ENCODE measurements around the gene TOM1L2. TPM values are rescaled to one million over a fixed set of nuclear protein-coding genes. Genes with fewer than 3 reads are reported as not detected.

Gene TOM1L2
- total and polyA plus RNA-seq, 12 donors = 46.4 to 331 (median 273) TPM

- DNase-seq = no peak
- no peak overlapping the region for H3K27ac ChIP-seq
- no peaks in the 10 kb centered on the region for H3K9me3 ChIP-seq
- ATAC-seq = no peak
- H3K4me1 ChIP-seq = peaks cover 8 to 43% (median 28%) of the 10 kb centered on the region in 9 donors
- TF ChIP-seq CTCF (IDR thresholded peaks at IDR 0.05) = no peak
- no peak overlapping the region for H3K4me3 ChIP-seq
- 89 to 95% methylated on average over 4 of the region's 4 CpGs for WGBS, 2 donors
- H3K36me3 ChIP-seq = peaks cover 0 to 77% (median 17%) of the 10 kb centered on the region in 9 donors
- intact Hi-C loops (cut with DNase I) = loop anchor here in 4 of 10 donors (10.0 kb wide), 2 partner anchors 48 to 192 kb away; no protein-coding TSS in a partner anchor
- H3K27me3 ChIP-seq = no peaks in the 10 kb centered on the region
Observed at GRCh38 chr17:17866897-17867296, 105.3 kb downstream of the TOM1L2 start.

- Histone ChIP-seq H3K27me3 (no peaks in the 10 kb centered on the region), H3K4me3 (no peak overlapping the region), H3K27ac (no peak overlapping the region), H3K36me3 (peaks cover 0 to 77% (median 21%) of the 10 kb centered on the region in 9 donors), H3K9me3 (no peaks in the 10 kb centered on the region), H3K4me1 (peaks cover 8 to 42% (median 28%) of the 10 kb centered on the region in 9 donors)
- ATAC-seq (no peak), DNase-seq (no peak)
- 88 to 92% methylated on average over 3 of the region's 3 CpGs for WGBS, 2 donors
- intact Hi-C loops (cut with DNase I) = loop anchor here in 4 of 10 donors (10.0 kb wide), 2 partner anchors 48 to 192 kb away; no protein-coding TSS in a partner anchor
- TF ChIP-seq CTCF (IDR thresholded peaks at IDR 0.05) = no peak
Observed at GRCh38 chr17:17866425-17866824, 105.8 kb downstream of the TOM1L2 start.

DNA sequence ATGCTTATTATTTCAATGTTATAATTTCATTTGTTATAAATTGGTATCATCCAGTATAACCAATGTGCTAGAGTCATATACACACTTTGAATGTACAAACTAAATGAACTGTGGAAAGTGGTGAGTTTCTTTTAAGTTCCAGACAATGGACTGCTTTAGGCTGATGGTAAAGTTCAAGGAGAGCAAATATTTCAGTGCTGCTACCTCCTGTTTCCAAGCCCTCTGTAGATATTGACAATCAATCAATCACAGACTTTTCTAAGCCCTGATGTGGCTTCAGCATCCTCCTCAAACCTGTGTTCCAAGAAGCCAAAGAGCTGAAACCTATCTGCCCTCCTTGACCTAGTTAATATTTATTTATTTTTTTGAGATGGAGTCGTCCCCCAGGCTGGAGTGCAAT lies 107.2 kb downstream of the TOM1L2 start:
- TF ChIP-seq CTCF (IDR thresholded peaks at IDR 0.05) = no peak
- Histone ChIP-seq H3K4me3 (no peak overlapping the region), H3K36me3 (peaks cover 0 to 83% (median 28%) of the 10 kb centered on the region in 9 donors), H3K4me1 (peaks cover 12 to 45% (median 35%) of the 10 kb centered on the region in 9 donors), H3K27me3 (no peaks in the 10 kb centered on the region), H3K9me3 (no peaks in the 10 kb centered on the region), H3K27ac (no peak overlapping the region)
- ATAC-seq = no peak
- WGBS, 2 donors = 88 to 97% methylated on average over 1 of the region's 1 CpG
- DNase-seq = no peak
- intact Hi-C loops (cut with DNase I) = loop anchor here in 4 of 10 donors (2.0 to 10.0 kb wide), 3 partner anchors 28 to 190 kb away; no protein-coding TSS in a partner anchor

DNA sequence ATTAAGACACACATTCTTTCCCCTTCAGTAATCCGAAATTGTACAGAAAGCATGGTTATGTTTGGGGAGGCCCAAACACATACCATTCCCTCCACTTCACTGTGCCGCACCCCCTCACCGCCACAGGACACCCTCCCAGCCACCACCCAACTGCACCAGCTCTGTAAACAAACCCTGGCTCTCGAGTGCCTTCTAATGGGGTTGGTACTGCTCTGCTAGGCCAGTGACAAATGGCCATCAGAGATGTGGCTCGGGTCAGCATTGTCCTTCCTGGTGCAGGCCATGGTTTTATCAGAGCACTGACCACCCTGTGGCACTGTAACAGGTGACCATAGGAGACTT lies 111.5 kb downstream of the TOM1L2 start:
- H3K36me3 ChIP-seq = peaks cover 0 to 59% (median 14%) of the 10 kb centered on the region in 9 donors
- no peak for ATAC-seq
- DNase-seq = no peak
- 75 to 78% methylated on average over 5 of the region's 5 CpGs for WGBS, 2 donors
- peak overlapping the region in 2 of 10 donors; percentile 39 to 60 for H3K27ac ChIP-seq
- H3K4me1 ChIP-seq = peaks cover 9 to 38% (median 14%) of the 10 kb centered on the region in 9 donors
- no peaks in the 10 kb centered on the region for H3K27me3 ChIP-seq
- H3K4me3 ChIP-seq = no peak overlapping the region
- intact Hi-C loops (cut with DNase I) = loop anchor here in 9 of 10 donors (1.0 to 10.0 kb wide), 9 partner anchors 48 to 186 kb away; partner anchors contain the start of gene RAI1 (in 5 of the 9)
- H3K9me3 ChIP-seq = no peaks in the 10 kb centered on the region
- TF ChIP-seq CTCF (IDR thresholded peaks at IDR 0.05) = no peak

Data from heart right ventricle (tissue), 16 donors.